H7 (cell line): ENCODE data around the gene RAD51B. TPM values are rescaled to one million over a fixed set of nuclear protein-coding genes. Genes with fewer than 3 reads are reported as not detected.

Experiments
- DNase-seq: peaks from one replicate; pipeline ENCODE4 v3.0.0; 2012
- H3K27me3 ChIP-seq: 2 replicates; pipeline ENCODE4 v1.6.0; 2011; ENCODE audit warnings: mild to moderate bottlenecking, low read length; ENCODE audit not compliant: control insufficient read depth, insufficient read depth
- H3K36me3 ChIP-seq: replicated peaks from 2 replicates; pipeline ENCODE4 v1.5.1; 2011; ENCODE audit warnings: low read length; ENCODE audit not compliant: control insufficient read depth, insufficient read depth
- H3K4me3 ChIP-seq: 2 replicates; pipeline ENCODE4 v1.5.1; 2011; ENCODE audit warnings: low read depth, mild to moderate bottlenecking, control low read depth, low read length, moderate library complexity; ENCODE audit not compliant: insufficient read depth
- total RNA-seq: library from RNA; depleted of rRNA; stranded (reverse); fragments of >200 nt; shearing (Covaris generic); gene quantifications from 2 replicates; pipeline ENCODE4 v1.2.3, GENCODE V29; 2014

RAD51B gene
- total RNA-seq, 1 experiment from 2014 or later: 9.6 TPM

DNA sequence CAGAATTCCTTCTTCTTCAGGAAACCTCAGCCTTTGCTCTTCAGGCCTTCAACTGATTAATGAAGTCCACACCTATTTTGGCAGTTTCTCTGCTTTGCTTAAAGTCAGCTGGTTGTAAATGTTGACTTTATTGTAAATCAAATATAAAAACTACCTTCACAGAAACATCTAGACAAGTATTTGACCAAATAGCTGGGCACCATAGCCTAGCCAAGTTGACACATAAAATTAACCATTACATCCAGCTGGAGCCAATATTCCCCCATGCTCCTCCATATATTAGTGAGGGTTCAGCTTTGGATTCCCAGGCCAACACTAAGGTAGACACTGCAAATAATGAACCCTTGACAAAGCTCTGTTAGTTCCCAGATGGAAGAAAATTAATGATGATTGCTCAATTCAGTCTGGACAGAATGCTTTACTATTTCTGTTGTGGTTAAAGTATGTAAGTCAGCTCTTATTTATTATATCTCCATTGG lies 847.8 kb downstream of the RAD51B start:
- Histone ChIP-seq H3K27me3 (no peaks in the 10 kb centered on the region), H3K4me3 (no peak overlapping the region), H3K36me3 (no peaks in the 10 kb centered on the region)
- no peak for DNase-seq

DNA sequence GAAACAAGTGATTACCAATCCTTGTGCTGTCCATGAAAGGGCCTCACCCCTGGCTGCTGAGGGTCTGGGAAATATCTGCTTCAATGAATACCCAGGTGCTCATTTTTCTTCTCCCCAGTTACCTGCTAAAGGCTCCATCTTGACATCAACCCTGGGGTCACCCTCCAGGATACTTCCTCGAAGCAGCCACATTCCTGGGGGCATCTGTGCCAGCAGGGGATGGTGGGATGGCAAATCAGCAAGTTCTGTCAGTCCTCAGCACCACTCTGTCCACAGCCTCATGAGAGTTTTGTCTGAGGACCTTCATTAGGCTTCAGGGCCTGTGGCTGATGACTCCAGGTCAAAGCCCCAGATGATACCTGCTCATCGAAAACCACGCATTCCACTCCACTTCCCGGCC lies 848.4 kb downstream of the RAD51B start:
- no peak for DNase-seq
- Histone ChIP-seq H3K36me3 (no peaks in the 10 kb centered on the region), H3K27me3 (no peaks in the 10 kb centered on the region), H3K4me3 (no peak overlapping the region)

DNA sequence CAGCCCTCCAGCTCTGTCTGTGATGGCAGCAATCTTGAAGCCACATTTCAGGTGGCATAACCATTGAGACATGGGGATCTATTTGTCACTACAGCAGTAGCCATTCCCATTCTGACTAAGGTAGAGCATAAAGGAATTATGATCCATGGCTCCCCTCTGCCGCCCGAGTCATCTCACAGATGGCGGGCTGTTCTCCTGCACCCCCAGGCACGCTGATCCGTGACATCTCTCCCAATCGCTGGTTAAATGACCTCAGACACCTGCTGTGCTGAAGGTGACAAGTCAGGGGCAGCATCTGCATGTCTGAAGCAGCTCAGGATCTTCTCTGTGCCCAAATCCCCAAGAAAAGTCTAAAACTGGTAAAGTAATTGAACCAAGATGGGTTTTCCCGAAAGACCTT lies 849.0 kb downstream of the RAD51B start:
- Histone ChIP-seq H3K4me3 (no peak overlapping the region), H3K36me3 (no peaks in the 10 kb centered on the region), H3K27me3 (no peaks in the 10 kb centered on the region)
- no peak for DNase-seq

DNA sequence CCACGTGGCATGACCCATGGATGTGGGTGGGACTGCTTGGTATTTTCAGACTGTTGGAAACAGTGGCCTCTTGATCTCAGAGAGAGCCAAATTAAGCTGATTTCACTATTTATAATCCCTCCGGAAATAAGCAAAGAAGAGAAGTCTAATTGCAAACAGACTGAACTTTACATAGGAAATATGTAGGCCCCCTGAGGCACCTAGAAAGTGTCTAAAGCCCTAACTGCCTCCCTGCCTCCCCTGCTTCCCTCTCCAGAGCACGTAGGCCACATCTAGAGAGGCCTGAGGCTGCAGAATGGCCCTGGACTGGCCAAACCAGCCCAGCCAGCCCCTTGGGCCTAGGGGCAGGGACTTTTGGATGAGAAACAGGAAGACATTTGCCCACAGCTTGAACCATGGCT lies 849.5 kb downstream of the RAD51B start:
- H3K27me3 ChIP-seq: no peaks in the 10 kb centered on the region
- DNase-seq: no peak
- H3K36me3 ChIP-seq: no peaks in the 10 kb centered on the region

DNA sequence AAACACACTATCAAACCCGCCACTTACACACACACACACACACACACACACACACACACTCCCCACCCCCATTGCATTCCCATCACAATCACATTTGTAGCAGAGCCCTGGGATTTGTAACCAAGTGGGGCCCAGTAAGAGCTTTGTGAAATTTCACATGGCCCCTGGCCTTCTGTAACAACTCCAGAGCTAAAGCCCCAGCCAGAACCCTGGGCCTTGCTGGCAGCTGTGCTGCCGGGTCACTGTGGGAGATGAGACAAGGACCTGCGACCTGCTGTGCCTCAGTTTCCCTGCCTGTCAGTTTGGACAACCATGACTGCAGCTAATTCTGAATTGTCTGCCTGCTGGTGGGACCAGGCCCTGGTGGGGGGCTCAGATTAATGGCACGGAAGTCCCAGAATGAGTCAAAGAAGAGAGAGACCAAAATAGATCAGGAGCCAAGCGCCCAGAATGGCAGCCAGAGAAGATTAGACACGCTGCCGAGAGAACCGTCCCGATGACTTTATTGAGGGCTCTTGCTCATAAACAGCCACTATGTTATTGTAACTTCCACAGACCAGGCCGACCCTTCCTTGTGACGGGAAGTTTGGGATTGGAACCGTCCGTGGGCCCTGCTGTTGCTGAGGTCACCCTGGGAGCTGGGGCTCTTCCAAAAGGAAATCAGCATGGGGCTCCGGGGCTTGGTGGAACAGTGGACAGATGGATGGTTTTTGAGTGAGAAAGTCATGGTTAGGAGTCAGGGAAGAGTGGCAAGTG lies 850.2 kb downstream of the RAD51B start:
- Histone ChIP-seq H3K36me3 (no peaks in the 10 kb centered on the region), H3K27me3 (no peaks in the 10 kb centered on the region), H3K4me3 (no peak overlapping the region)
- no peak for DNase-seq

More for the DNA sequence above, 849.5 kb downstream of the RAD51B start:
- no peak overlapping the region for H3K4me3 ChIP-seq

DNA sequence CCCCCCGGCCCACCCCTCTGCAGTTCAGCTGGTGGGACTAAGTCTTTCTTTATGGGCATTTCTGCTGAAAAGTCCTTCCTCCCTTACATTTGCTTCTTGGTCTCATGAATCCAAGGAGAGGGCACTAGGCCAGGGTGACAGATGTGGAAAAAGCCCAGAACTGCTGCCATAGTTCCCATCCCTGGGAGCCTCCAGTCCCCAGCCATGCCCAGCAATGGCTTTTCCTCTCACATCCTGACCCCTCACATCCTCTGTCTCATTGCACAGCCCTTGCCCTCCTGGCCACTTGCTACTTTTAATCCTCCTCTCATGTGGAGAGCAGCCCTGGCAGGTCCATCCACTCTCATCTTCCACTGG lies 850.8 kb downstream of the RAD51B start:
- H3K4me3 ChIP-seq: no peak overlapping the region
- no peaks in the 10 kb centered on the region for H3K36me3 ChIP-seq
- DNase-seq: no peak
- no peaks in the 10 kb centered on the region for H3K27me3 ChIP-seq

DNA sequence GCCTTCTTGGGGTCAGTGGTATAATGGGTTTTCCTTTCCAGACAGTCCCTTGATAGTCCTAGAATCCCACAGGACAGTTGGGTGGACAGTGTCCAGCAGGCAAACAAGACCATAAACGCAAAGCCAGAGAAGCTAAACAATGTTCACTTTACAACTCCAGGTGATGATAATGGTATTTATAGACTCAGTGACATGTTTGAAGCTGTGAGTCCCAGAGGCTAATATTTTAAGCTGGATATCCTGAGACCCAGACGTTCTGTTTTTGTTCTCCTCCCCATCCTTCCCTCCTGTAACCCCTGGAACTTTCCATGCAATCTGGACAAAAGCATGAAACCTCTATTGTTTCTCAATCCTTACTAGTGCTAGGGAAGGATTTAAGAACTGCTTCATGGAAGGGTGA lies 852.3 kb downstream of the RAD51B start:
- Histone ChIP-seq H3K27me3 (no peaks in the 10 kb centered on the region), H3K4me3 (no peak overlapping the region), H3K36me3 (no peaks in the 10 kb centered on the region)
- no peak for DNase-seq

DNA sequence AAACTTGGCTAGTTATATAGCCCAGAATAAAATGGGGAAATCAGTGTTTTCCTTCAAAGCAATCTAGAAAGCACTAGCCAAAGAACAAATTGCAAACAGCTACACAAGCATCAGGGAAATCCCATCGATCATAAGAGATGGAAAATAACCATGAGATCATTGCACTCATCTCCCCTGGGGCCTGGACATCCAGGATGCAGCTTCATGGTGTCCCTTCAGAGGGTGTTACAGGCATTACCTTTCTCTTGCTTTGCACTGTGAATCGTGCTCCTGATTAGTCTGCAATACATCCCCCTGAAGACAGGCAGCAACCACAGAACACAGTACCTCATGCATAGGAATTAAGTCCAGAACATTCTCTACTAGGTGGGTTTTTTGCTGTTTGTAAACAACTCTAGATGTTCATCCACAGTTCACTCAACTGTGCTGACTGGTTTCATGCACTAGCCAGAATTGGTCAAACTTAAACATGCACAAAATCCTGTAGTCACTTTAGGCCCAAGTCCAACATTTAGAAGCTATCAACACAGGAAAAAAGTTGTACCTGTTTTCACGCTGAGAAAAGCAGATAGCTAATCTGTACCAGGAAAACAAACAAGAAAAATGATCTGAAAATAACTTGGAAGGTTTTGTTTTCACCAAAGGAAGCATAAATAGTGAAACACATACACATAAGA lies 853.2 kb downstream of the RAD51B start:
- Histone ChIP-seq H3K36me3 (no peaks in the 10 kb centered on the region), H3K27me3 (no peaks in the 10 kb centered on the region), H3K4me3 (no peak overlapping the region)
- DNase-seq: no peak

DNA sequence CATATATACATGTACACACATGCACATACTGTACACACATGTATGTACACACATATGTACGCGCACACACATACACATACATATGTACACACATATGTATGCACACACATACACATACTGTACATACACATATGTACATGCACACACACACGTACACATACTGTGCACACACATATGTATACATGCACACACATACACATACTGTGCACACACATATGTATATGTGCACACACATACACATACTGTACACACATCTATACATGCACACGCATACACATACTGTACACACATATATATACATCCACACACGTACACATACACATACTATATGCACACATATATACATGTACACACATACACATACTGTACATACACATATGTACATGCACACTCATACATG lies 853.9 kb downstream of the RAD51B start:
- no peak for DNase-seq
- H3K36me3 ChIP-seq: no peaks in the 10 kb centered on the region

DNA sequence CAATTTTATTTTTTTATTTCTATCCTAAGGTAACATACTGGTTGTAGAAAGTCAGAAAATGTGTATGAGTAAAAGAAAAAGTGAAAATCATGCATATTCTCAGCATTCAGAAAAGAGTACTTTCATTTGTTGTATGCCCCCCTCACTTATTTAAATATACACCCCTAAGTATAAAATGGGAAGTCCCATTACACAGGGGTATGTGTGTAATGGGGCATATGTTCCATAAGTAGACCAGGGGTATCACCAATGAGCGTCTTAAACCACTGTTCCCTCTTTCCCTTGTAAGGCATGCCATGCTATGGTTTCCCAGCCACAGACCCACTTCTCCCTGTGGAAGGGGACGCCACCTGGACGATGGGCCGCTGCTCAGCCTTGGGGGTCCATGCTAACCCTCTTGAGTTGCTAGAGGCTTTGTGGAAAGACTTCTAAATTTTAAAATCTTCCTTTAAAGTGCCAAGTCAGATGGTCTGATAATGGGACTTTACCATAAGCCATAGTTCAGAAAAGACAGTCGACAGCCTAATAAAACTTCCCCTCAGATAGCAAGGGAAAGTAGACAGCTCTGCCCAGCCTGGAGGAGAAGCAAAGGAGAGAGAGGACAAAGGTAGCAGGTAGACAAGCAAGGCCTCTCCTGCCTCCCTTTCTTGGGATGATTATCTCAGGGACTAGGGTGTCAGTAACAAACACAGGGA lies 855.1 kb downstream of the RAD51B start:
- DNase-seq: no peak
- Histone ChIP-seq H3K4me3 (no peak overlapping the region), H3K27me3 (no peaks in the 10 kb centered on the region), H3K36me3 (no peaks in the 10 kb centered on the region)

More for the DNA sequence above, 853.9 kb downstream of the RAD51B start:
- Histone ChIP-seq H3K4me3 (no peak overlapping the region), H3K27me3 (no peaks in the 10 kb centered on the region)

DNA sequence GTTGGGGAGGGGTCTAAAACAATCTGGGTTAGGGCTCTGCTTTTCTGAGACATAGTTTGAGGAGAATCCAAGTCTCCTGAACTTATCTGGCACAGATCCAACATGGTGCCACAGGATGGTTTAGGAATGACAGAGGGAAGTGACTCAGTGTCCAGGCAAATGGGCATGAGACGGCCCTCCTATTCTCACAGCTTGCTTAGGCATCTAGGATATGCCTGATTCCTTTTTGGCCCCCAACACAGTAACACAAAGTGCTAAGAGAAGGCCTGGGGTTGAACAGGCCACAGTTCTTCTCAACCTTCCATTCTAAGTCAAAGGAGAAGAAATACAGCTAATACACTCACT lies 855.6 kb downstream of the RAD51B start:
- Histone ChIP-seq H3K4me3 (no peak overlapping the region), H3K36me3 (no peaks in the 10 kb centered on the region), H3K27me3 (no peaks in the 10 kb centered on the region)
- DNase-seq: no peak

DNA sequence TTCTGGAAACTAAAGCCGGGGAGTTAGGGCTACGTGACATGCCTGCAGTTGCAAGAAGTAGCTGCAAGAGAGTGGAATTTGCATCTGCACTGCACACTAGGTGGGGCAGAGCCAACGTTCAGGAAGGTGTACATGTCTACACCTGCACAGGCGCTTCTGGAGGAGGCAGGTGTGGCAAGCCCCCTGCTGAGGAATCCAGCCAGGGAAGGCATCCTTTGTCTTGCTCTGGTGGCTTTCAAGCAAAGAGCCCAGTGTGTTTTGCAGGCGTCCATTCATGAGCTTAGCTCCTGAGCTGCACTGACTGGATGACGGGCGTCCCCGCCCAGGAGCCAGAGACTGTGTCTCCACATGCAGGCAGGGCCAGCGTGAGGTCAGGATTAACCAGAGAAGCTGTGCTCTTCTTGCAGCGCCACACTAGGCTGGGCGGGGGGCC lies 856.9 kb downstream of the RAD51B start:
- DNase-seq: no peak
- Histone ChIP-seq H3K27me3 (no peaks in the 10 kb centered on the region), H3K4me3 (no peak overlapping the region), H3K36me3 (no peaks in the 10 kb centered on the region)

DNA sequence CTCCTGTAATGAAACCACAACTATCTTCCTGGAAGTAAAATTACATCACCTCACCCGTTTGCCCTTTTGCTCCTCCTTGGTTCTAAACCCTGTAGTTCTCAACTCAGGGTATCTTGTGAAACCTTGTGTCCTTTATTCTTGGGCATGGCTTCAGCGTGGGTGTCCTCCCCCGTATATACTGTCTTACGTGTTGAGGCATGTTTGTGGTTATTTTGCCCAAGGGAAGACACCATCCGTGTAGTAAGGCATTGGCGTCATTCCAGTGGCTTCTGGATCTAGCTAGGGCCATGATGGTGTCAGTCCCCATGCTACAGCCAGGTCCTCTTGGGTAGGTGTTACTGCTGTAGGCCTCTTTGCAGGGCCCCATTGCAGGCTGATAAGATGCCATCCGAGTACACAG lies 857.9 kb downstream of the RAD51B start:
- no peak overlapping the region for H3K4me3 ChIP-seq
- DNase-seq: no peak
- no peaks in the 10 kb centered on the region for H3K27me3 ChIP-seq
- H3K36me3 ChIP-seq: no peaks in the 10 kb centered on the region

DNA sequence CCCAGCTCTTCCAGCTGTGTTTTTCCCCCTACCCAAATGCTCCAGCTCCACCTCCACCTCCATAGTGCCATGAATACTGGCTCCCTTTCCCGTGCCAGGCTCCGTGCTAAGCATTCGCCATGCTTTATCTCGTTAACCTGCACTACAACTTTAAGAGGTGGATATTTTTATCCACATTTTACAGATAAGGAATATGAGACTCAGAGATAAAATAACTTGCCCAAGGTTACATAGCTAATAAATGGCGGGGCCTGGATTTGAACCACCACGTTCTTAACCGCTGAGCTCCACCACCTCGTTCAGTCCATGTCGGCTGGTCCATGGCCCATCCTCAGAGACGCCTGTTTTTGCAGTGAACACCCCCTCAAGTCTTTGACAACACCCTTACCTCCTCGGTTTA lies 858.3 kb downstream of the RAD51B start:
- Histone ChIP-seq H3K27me3 (no peaks in the 10 kb centered on the region), H3K36me3 (no peaks in the 10 kb centered on the region), H3K4me3 (no peak overlapping the region)
- DNase-seq: no peak

DNA sequence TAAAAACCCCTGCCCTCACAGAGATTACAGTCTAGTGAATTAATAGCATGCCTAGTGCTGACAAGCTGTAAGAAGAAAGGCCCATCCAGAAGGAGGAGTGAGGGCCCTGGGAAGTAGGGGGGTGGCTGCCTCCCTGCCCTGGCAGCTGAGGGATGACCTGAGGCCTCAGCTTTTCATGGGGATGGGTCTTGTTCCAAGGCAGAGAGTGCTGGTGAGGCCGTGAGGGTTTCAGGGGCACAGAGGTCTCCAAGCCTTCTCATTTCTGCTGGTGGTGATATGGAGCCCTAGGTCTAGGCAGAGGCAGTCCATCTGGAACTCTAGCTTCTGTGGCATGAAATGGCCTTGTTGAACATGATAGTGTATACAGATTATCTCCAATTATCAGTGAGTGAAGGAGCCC lies 858.9 kb downstream of the RAD51B start:
- no peak for DNase-seq
- Histone ChIP-seq H3K27me3 (no peaks in the 10 kb centered on the region), H3K4me3 (no peak overlapping the region), H3K36me3 (no peaks in the 10 kb centered on the region)
